Endothelial cell of umbilical vein (primary cell): Measurements from ENCODE around the gene KCNH2. TPM values are rescaled to one million over a fixed set of nuclear protein-coding genes. Genes with fewer than 3 reads are reported as not detected.

Experiments
- BruUV-seq: library from RNA; stranded (reverse); fragments of 400-500 nt; replicated peaks from 2 replicates; lab custom pipeline; 2021; lab: Mats Ljungman, UMichigan
- CTCF ChIA-PET: fragments of 300-600, 350-600 bp; sonication (Branson Sonifier 250); formaldehyde crosslinking; loops from one replicate; lab custom pipeline; 2021; ENCODE audit warnings: antibody characterized with exemption, inconsistent platforms; lab: Charles Lee
- POLR2A ChIA-PET: fragments of 300-600, 350-600 bp; sonication (Branson Sonifier 250); formaldehyde crosslinking; loops from one replicate; lab custom pipeline; 2021; ENCODE audit warnings: antibody characterized with exemption, inconsistent platforms; lab: Charles Lee
- DNase-seq: peaks from one replicate; pipeline ENCODE4 v3.0.0-alpha.2; 2011; ENCODE audit warnings: low read depth, low spot score
- FAIRE-seq: peaks from 2 replicates; lab custom pipeline; 2011; peaks lifted over from hg19 to GRCh38; lab: Jason Lieb, UNC
- H2AFZ ChIP-seq: 2 replicates; pipeline ENCODE4 v1.6.0; 2012; ENCODE audit warnings: low read depth, low read length, control low read depth, inconsistent platforms
- H3K27ac ChIP-seq: 2 replicates; pipeline ENCODE4 v1.5.1; 2011; ENCODE audit warnings: low read depth, mild to moderate bottlenecking, control low read depth, low read length, moderate library complexity; ENCODE audit not compliant: insufficient read depth
- H3K27me3 ChIP-seq, 2 experiments: 2 replicates each; pipeline versions ENCODE4 v1.6.0 to v1.6.1; 2011; ENCODE audit warnings: low read length in 2 of 2, mixed read lengths in 1 of 2; ENCODE audit not compliant: control insufficient read depth in 2 of 2, insufficient read depth in 2 of 2
- H3K36me3 ChIP-seq, 2 experiments: 2 replicates in 1 of 2; 3 replicates in 1 of 2; pipeline ENCODE4 v1.5.1; 2011; ENCODE audit warnings: low read length in 2 of 2, mild to moderate bottlenecking in 1 of 2, moderate library complexity in 1 of 2; ENCODE audit not compliant: control insufficient read depth in 2 of 2, insufficient read depth in 2 of 2; ENCODE audit errors: extremely low read depth in 1 of 2
- H3K4me1 ChIP-seq: 3 replicates; pipeline ENCODE4 v1.5.1; 2011; ENCODE audit warnings: mild to moderate bottlenecking, low read length; ENCODE audit not compliant: control insufficient read depth, insufficient read depth; ENCODE audit errors: extremely low read depth
- H3K4me2 ChIP-seq: 2 replicates; pipeline ENCODE4 v1.6.1; 2011; ENCODE audit warnings: low read length, control low read depth, mixed read lengths; ENCODE audit not compliant: insufficient read depth
- H3K4me3 ChIP-seq, 3 experiments: fragments of 200-600 bp in 1 of 3; sonication (generic), shearing (Covaris generic) in 1 of 3; replicated peaks in 1 of 3; 2 replicates each; pipeline ENCODE4 v1.5.1; 2011 to 2016; ENCODE audit warnings: control low read depth in 3 of 3, low read length in 3 of 3, mild to moderate bottlenecking in 2 of 3, inconsistent platforms in 1 of 3, low read depth in 1 of 3, moderate library complexity in 1 of 3; ENCODE audit not compliant: insufficient read depth in 1 of 3
- H3K79me2 ChIP-seq: 2 replicates; pipeline ENCODE4 v1.6.0; 2012; ENCODE audit warnings: low read length, inconsistent platforms; ENCODE audit not compliant: control insufficient read depth, insufficient read depth
- H3K9ac ChIP-seq: replicated peaks from 2 replicates; pipeline ENCODE3; 2011; ENCODE audit warnings: low read length, control low read depth; ENCODE audit not compliant: insufficient read depth; ENCODE audit errors: extremely low read depth
- H3K9me1 ChIP-seq: replicated peaks from 3 replicates; pipeline ENCODE4 v1.6.0; 2011; ENCODE audit warnings: mild to moderate bottlenecking, low read length; ENCODE audit not compliant: control insufficient read depth, insufficient read depth; ENCODE audit errors: extremely low read depth
- H3K9me3 ChIP-seq: replicated peaks from 2 replicates; pipeline ENCODE4 v1.5.1; 2012; ENCODE audit warnings: low read length, inconsistent platforms; ENCODE audit not compliant: control insufficient read depth, insufficient read depth
- H4K20me1 ChIP-seq: replicated peaks from 2 replicates; pipeline ENCODE3; 2011; ENCODE audit warnings: mild to moderate bottlenecking, low read length; ENCODE audit not compliant: control insufficient read depth, insufficient read depth; ENCODE audit errors: extremely low read depth
- CTCF ChIP-seq, 2 donors: IDR thresholded peaks; 1 replicate in 1 of 2; 2 replicates in 1 of 2; pipeline ENCODE4 v1.5.1; 2011; ENCODE audit warnings: low read length in 2 of 2, mild to moderate bottlenecking in 2 of 2, moderate library complexity in 2 of 2, control low read depth in 1 of 2, inconsistent platforms in 1 of 2, low read depth in 1 of 2; ENCODE audit not compliant: insufficient read depth in 1 of 2; ENCODE audit errors: extremely low read depth in 1 of 2
- EZH2 ChIP-seq: IDR thresholded peaks from 2 replicates; pipeline ENCODE4 v1.6.1; 2012; ENCODE audit warnings: borderline replicate concordance, low read depth, mild to moderate bottlenecking, moderate library complexity, low read length, inconsistent platforms; ENCODE audit not compliant: severe bottlenecking
- FOS ChIP-seq: IDR thresholded peaks from 2 replicates; pipeline ENCODE4 v1.6.1; 2011; ENCODE audit warnings: mild to moderate bottlenecking, low read length, moderate library complexity, borderline replicate concordance; ENCODE audit not compliant: insufficient read depth
- GATA2 ChIP-seq: IDR thresholded peaks from 2 replicates; pipeline ENCODE4 v1.7.0; 2011; ENCODE audit warnings: low read depth, mild to moderate bottlenecking, moderate library complexity, mixed read lengths, low read length; ENCODE audit not compliant: insufficient read length, insufficient read depth
- JUN ChIP-seq: IDR thresholded peaks from 2 replicates; pipeline ENCODE4 v1.6.1; 2011; ENCODE audit warnings: borderline replicate concordance, low read depth; ENCODE audit not compliant: insufficient read length, insufficient read depth
- MAX ChIP-seq: IDR thresholded peaks from 2 replicates; pipeline ENCODE4 v1.6.1; 2011; ENCODE audit not compliant: insufficient read depth, insufficient read length
- MYC ChIP-seq: IDR thresholded peaks from one replicate; pipeline ENCODE4 v1.6.1; 2011; ENCODE audit warnings: mild to moderate bottlenecking, low read depth, low read length
- POLR2A ChIP-seq: IDR thresholded peaks from 2 replicates; pipeline ENCODE4 v1.6.1; 2012; ENCODE audit warnings: low read depth, mild to moderate bottlenecking, control low read depth, low read length
- POLR2AphosphoS5 ChIP-seq: IDR thresholded peaks from 2 replicates; pipeline ENCODE4 v1.6.1; 2012; ENCODE audit warnings: low read depth, mild to moderate bottlenecking, control low read depth, low read length, moderate library complexity; ENCODE audit not compliant: insufficient read depth
- dilution Hi-C: fragments of 300-500 bp; cut with MboI; formaldehyde crosslinking; loops from one replicate; pipeline ENCODE4 v1.15.0; 2019; ENCODE audit warnings: low sequenced_read_pairs; ENCODE audit not compliant: extremely low pct_ligation_motif_present
- intact Hi-C: fragments of 100-400 bp; cut with micrococcal nuclease; formaldehyde crosslinking; loops from one replicate; pipeline ENCODE4 v1.10.0; 2022
- polyA plus RNA-seq, 4 experiments: library from polyadenylated mRNA; depleted of rRNA in 3 of 4; stranded (reverse) in 3 of 4; unstranded in 1 of 4; fragments of >200 nt; gene quantifications; 2 replicates each; pipeline versions ENCODE4 v1.2.1 to v1.2.3, GENCODE V29; 2011 to 2012; ENCODE audit warnings: missing spikeins in 1 of 4
- total RNA-seq: library from RNA; stranded (reverse); gene quantifications from 2 replicates; pipeline ENCODE4 v1.2.3, GENCODE V29; 2021

Gene KCNH2
- total and polyA plus RNA-seq, 2 donors (not counting 3 experiments of a cell fraction or from before 2014, with no cell fraction given): 0.03 to 0.09 TPM

GRCh38 chr7:151011097-151011409, 32.9 kb upstream of the KCNH2 start:
- Histone ChIP-seq H4K20me1 (no peaks in the 10 kb centered on the region), H3K79me2 (no peaks in the 10 kb centered on the region), H3K36me3 (peaks cover 0 to 24% of the 10 kb centered on the region in 2 experiments), H2AFZ (no peak overlapping the region), H3K4me3 (no peak overlapping the region), H3K9me3 (no peaks in the 10 kb centered on the region), H3K27me3 (no peaks in the 10 kb centered on the region), H3K27ac (no peak overlapping the region), H3K9me1 (no peaks in the 10 kb centered on the region), H3K4me1 (peaks cover 35% of the 10 kb centered on the region), H3K4me2 (no peak overlapping the region), H3K9ac (no peak overlapping the region)
- dilution Hi-C loops (no loop called here), intact Hi-C loops (no loop called here)
- DNase-seq (no peak), FAIRE-seq (no peak)
- CTCF ChIA-PET: interaction anchor here (0.6 to 9.4 kb wide), 11 partner anchors 9 to 726 kb away, joined by 3 to 107 read pairs (median 6); partner anchors contain the start of genes ATG9B and NOS3
- no TSS peak for BruUV-seq
- TF ChIP-seq FOS (no peak), POLR2A (no peak), EZH2 (no peak), MAX (no peak), MYC (no peak), POLR2AphosphoS5 (no peak), JUN (no peak), GATA2 (no peak), CTCF (IDR thresholded peaks at IDR 0.05; ENCODE audit: extremely low read depth in 1 of 2, insufficient read depth in 1 of 2, low read depth in 1 of 2, low read length in 2 of 2) (no peak)
- POLR2A ChIA-PET: no interaction called here
